Limb (tissue), 2 donors: ENCODE results near the gene NARS2.
"Not testable (repeated sequence)": the region's sequence is repeated elsewhere in the genome, so short reads cannot be mapped to it uniquely, and the experiment has no call there.

Experiments
- DNase-seq, 2 donors: peaks; one replicate each; pipeline ENCODE4 v3.0.0-alpha.2; 2016; ENCODE audit errors: extremely low spot score in 2 of 2

Gene NARS2

GRCh38 chr11:78547931-78548705 is 26.5 kb downstream of the NARS2 start:
- no peak for DNase-seq

- DNase-seq, result no peak
These were observed 32.7 kb downstream of the NARS2 start for GRCh38 chr11:78542007-78542406.

- no peak for DNase-seq
These were observed 33.1 kb downstream of the NARS2 start for GRCh38 chr11:78541537-78541936.

- DNase-seq, result no peak
These were observed 34.4 kb downstream of the NARS2 start for GRCh38 chr11:78540256-78540655.

GRCh38 chr11:78539506-78539905 is 35.2 kb downstream of the NARS2 start:
- DNase-seq, result no peak

GRCh38 chr11:78536933-78537332 is 37.7 kb downstream of the NARS2 start:
- DNase-seq, result no peak

GRCh38 chr11:78535920-78536319 is 38.7 kb downstream of the NARS2 start:
- no peak for DNase-seq

GRCh38 chr11:78535027-78535426 is 39.6 kb downstream of the NARS2 start:
- no peak for DNase-seq

GRCh38 chr11:78533399-78533798 is 41.3 kb downstream of the NARS2 start:
- no peak for DNase-seq

GRCh38 chr11:78532991-78533390 is 41.7 kb downstream of the NARS2 start:
- no peak for DNase-seq

GRCh38 chr11:78526497-78527146 is 48.0 kb downstream of the NARS2 start:
- no peak for DNase-seq

GRCh38 chr11:78525720-78526119 is 48.9 kb downstream of the NARS2 start:
- DNase-seq, result no peak

GRCh38 chr11:78520230-78520629 is 54.4 kb downstream of the NARS2 start:
- no peak for DNase-seq

- no peak for DNase-seq
These were observed 58.4 kb downstream of the NARS2 start for GRCh38 chr11:78516281-78516680.

- no peak for DNase-seq
These were observed 59.7 kb downstream of the NARS2 start for GRCh38 chr11:78514922-78515502.

- not testable (repeated sequence) for DNase-seq
These were observed 61.6 kb downstream of the NARS2 start for GRCh38 chr11:78513085-78513484.

GRCh38 chr11:78510597-78510996 is 64.1 kb downstream of the NARS2 start:
- DNase-seq, result no peak

- no peak for DNase-seq
These were observed 64.6 kb downstream of the NARS2 start for GRCh38 chr11:78510025-78510596.

GRCh38 chr11:78504708-78505107 is 70.0 kb downstream of the NARS2 start:
- no peak for DNase-seq

GRCh38 chr11:78504181-78504580 is 70.5 kb downstream of the NARS2 start:
- no peak for DNase-seq

GRCh38 chr11:78499971-78500370 is 74.7 kb downstream of the NARS2 start:
- DNase-seq, result no peak

GRCh38 chr11:78497293-78497692 is 77.4 kb downstream of the NARS2 start:
- no peak for DNase-seq
